ENCODE measurements around the gene MCC.

Gene MCC

GRCh38 chr5:113358696-113359095, 129.6 kb downstream of the MCC start:
- no peak for DNase-seq

- DNase-seq: no peak
Observed at GRCh38 chr5:113357696-113358476, 130.4 kb downstream of the MCC start.

GRCh38 chr5:113356487-113356886, 131.8 kb downstream of the MCC start:
- DNase-seq: no peak

GRCh38 chr5:113354055-113354454, 134.2 kb downstream of the MCC start:
- DNase-seq: no peak

- DNase-seq: no peak
Observed at GRCh38 chr5:113347572-113347971, 140.7 kb downstream of the MCC start.

- no peak for DNase-seq
Observed at GRCh38 chr5:113344973-113345940, 143.0 kb downstream of the MCC start.

- DNase-seq: no peak
Observed at GRCh38 chr5:113343343-113343742, 144.9 kb downstream of the MCC start.

GRCh38 chr5:113340537-113340936, 147.7 kb downstream of the MCC start:
- DNase-seq: no peak

GRCh38 chr5:113338628-113339027, 149.6 kb downstream of the MCC start:
- no peak for DNase-seq

- DNase-seq: no peak
Observed at GRCh38 chr5:113337515-113338415, 150.5 kb downstream of the MCC start.

GRCh38 chr5:113336975-113337374, 151.3 kb downstream of the MCC start:
- peak; percentile 10 for DNase-seq

GRCh38 chr5:113333411-113333810, 154.8 kb downstream of the MCC start:
- no peak for DNase-seq

GRCh38 chr5:113331209-113331551, 157.1 kb downstream of the MCC start:
- DNase-seq: no peak

GRCh38 chr5:113330533-113331208, 157.6 kb downstream of the MCC start:
- DNase-seq: peak; percentile 1

GRCh38 chr5:113329981-113330380, 158.3 kb downstream of the MCC start:
- no peak for DNase-seq

GRCh38 chr5:113325054-113325453, 163.2 kb downstream of the MCC start:
- DNase-seq: no peak

- no peak for DNase-seq
Observed at GRCh38 chr5:113321276-113321675, 167.0 kb downstream of the MCC start.

GRCh38 chr5:113320273-113320780, 167.9 kb downstream of the MCC start:
- DNase-seq: no peak

GRCh38 chr5:113319256-113320053, 168.8 kb downstream of the MCC start:
- no peak for DNase-seq

- DNase-seq: no peak
Observed at GRCh38 chr5:113317636-113318035, 170.6 kb downstream of the MCC start.

GRCh38 chr5:113311301-113311700, 177.0 kb downstream of the MCC start:
- DNase-seq: no peak
